GM19328 (cell line): ENCODE data around the gene STX1B.
"Not testable (repeated sequence)": the region's sequence is repeated elsewhere in the genome, so short reads cannot be mapped to it uniquely, and the experiment has no call there.

Source experiments
- ATAC-seq: cut with Tn5 transposase; IDR thresholded peaks from one replicate; pipeline ENCODE4 v1.9.1; 2021; ENCODE audit warnings: mild to moderate bottlenecking, moderate library complexity; ENCODE audit not compliant: unreplicated experiment

STX1B gene

GRCh38 chr16:31010585-31011325 is at the start of gene STX1B:
Gene STX1B, minus strand, starts transcription at chr16:31010638. Its CDS starts 242 bp downstream, at chr16:31010396.
- no peak for ATAC-seq

- no peak for ATAC-seq
These were observed 45.2 kb upstream of the STX1B start for GRCh38 chr16:31055613-31056012.

- no peak for ATAC-seq
These were observed 41.7 kb upstream of the STX1B start for GRCh38 chr16:31052114-31052513.

GRCh38 chr16:31050280-31051030 is 40.0 kb upstream of the STX1B start:
- ATAC-seq: no peak

GRCh38 chr16:31043898-31044481 is 33.6 kb upstream of the STX1B start:
- ATAC-seq: no peak

GRCh38 chr16:31043352-31043751 is 32.9 kb upstream of the STX1B start:
- ATAC-seq: no peak

GRCh38 chr16:31042866-31043265 is 32.4 kb upstream of the STX1B start:
- ATAC-seq: no peak

- ATAC-seq: no peak
These were observed 28.6 kb upstream of the STX1B start for GRCh38 chr16:31038993-31039392.

- no peak for ATAC-seq
These were observed 26.3 kb upstream of the STX1B start for GRCh38 chr16:31036691-31037090.

- ATAC-seq: peak; percentile 39
These were observed 23.5 kb upstream of the STX1B start for GRCh38 chr16:31033709-31034492.

GRCh38 chr16:31032736-31033708 is 22.6 kb upstream of the STX1B start, which contains the start of gene STX4:
Gene STX4, plus strand, starts transcription at chr16:31033558. Its CDS starts 248 bp downstream, at chr16:31033806.
- ATAC-seq: peak; percentile 82

- ATAC-seq: no peak
These were observed 20.8 kb upstream of the STX1B start for GRCh38 chr16:31031276-31031675.

- ATAC-seq: no peak
These were observed 18.8 kb upstream of the STX1B start for GRCh38 chr16:31029272-31029671.

- ATAC-seq: no peak
These were observed 14.9 kb upstream of the STX1B start for GRCh38 chr16:31025339-31025738.

- no peak for ATAC-seq
These were observed 13.3 kb upstream of the STX1B start for GRCh38 chr16:31023627-31024226.

GRCh38 chr16:31023252-31023602 is 12.8 kb upstream of the STX1B start:
- ATAC-seq: no peak

GRCh38 chr16:31022544-31023251 is 12.3 kb upstream of the STX1B start:
- ATAC-seq: no peak

- no peak for ATAC-seq
These were observed 10.1 kb upstream of the STX1B start for GRCh38 chr16:31020536-31020935.

- ATAC-seq: not testable (repeated sequence)
These were observed 7.3 kb upstream of the STX1B start for GRCh38 chr16:31017756-31018155.
